HepG2 (cell line): Measurements from ENCODE around the gene DPP7. TPM values are rescaled to one million over a fixed set of nuclear protein-coding genes. Genes with fewer than 3 reads are reported as not detected.
A peak's percentile ranks its signal among the peaks of the same experiment; 100 is the strongest.

Experiments used
- ARID4A ChIP-seq: sonication (generic); formaldehyde crosslinking; IDR thresholded peaks from 2 replicates; pipeline ENCODE4 v1.5.0; 2020; ENCODE audit warnings: mild to moderate bottlenecking, missing genetic modification reagents, borderline replicate concordance
- ATF1 ChIP-seq: IDR thresholded peaks from 2 replicates; pipeline ENCODE4 v1.6.1; 2016; ENCODE audit warnings: mild to moderate bottlenecking, control low read depth
- ATRX ChIP-seq: sonication (generic); formaldehyde crosslinking; IDR thresholded peaks from 2 replicates; pipeline ENCODE4 v1.4.0; 2020; ENCODE audit warnings: missing genetic modification reagents, borderline replicate concordance
- CBX5 ChIP-seq: sonication (generic); formaldehyde crosslinking; IDR thresholded peaks from 2 replicates; pipeline ENCODE4 v1.4.0; 2020; ENCODE audit warnings: missing genetic modification reagents, borderline replicate concordance
- CTCF ChIP-seq: sonication (generic); formaldehyde crosslinking; IDR thresholded peaks from 2 replicates; pipeline ENCODE4 v1.5.0; 2020; ENCODE audit warnings: mild to moderate bottlenecking, missing genetic modification reagents, moderate library complexity
- ETV5 ChIP-seq: IDR thresholded peaks from 2 replicates; pipeline ENCODE4 v1.6.1; 2018; ENCODE audit warnings: missing biosample characterization, missing genetic modification reagents, inconsistent platforms, borderline replicate concordance
- HCFC1 ChIP-seq: fragments of 150-350 bp; IDR thresholded peaks from 2 replicates; pipeline ENCODE4 v1.6.1; 2014; ENCODE audit warnings: low read depth, low read length
- HINFP ChIP-seq: sonication (generic); formaldehyde crosslinking; IDR thresholded peaks from 2 replicates; pipeline ENCODE4 v1.4.0; 2020; ENCODE audit warnings: low read depth, mild to moderate bottlenecking, missing genetic modification reagents
- HNRNPUL1 ChIP-seq: fragments of 200-400 bp; formaldehyde crosslinking; IDR thresholded peaks from 2 replicates; pipeline ENCODE4 v1.6.1; 2017; ENCODE audit warnings: low read depth, mild to moderate bottlenecking, low read length, moderate library complexity
- MED1 ChIP-seq: sonication (generic); formaldehyde crosslinking; IDR thresholded peaks from 2 replicates; pipeline ENCODE4 v1.4.0; 2020; ENCODE audit warnings: missing genetic modification reagents
- NCOA2 ChIP-seq: sonication (generic); formaldehyde crosslinking; IDR thresholded peaks from 2 replicates; pipeline ENCODE4 v1.8.0; 2022; ENCODE audit warnings: inconsistent platforms
- SRSF1 ChIP-seq: fragments of 200-400 bp; formaldehyde crosslinking; optimal IDR thresholded peaks from 2 replicates; pipeline ENCODE3; 2017; ENCODE audit warnings: mild to moderate bottlenecking, low read depth, low read length, moderate library complexity
- TOE1 ChIP-seq: sonication (generic); formaldehyde crosslinking; IDR thresholded peaks from 2 replicates; pipeline ENCODE4 v1.4.0; 2020; ENCODE audit warnings: mild to moderate bottlenecking, missing genetic modification reagents
- TRIM24 ChIP-seq: sonication (generic); formaldehyde crosslinking; IDR thresholded peaks from 2 replicates; pipeline ENCODE4 v1.8.0; 2022; ENCODE audit warnings: mild to moderate bottlenecking, missing genetic modification reagents
- ZBTB46 ChIP-seq: sonication (generic); formaldehyde crosslinking; IDR thresholded peaks from 2 replicates; pipeline ENCODE4 v1.4.0; 2020; ENCODE audit warnings: mild to moderate bottlenecking, missing genetic modification reagents, borderline replicate concordance
- ZFP90 ChIP-seq: sonication (generic); formaldehyde crosslinking; IDR thresholded peaks from 2 replicates; pipeline ENCODE4 v1.8.0; 2022; ENCODE audit warnings: missing genetic modification reagents, mild to moderate bottlenecking, inconsistent platforms, borderline replicate concordance
- ZNF615 ChIP-seq: sonication (generic); formaldehyde crosslinking; IDR thresholded peaks from 2 replicates; pipeline ENCODE4 v1.5.0; 2020; ENCODE audit warnings: mild to moderate bottlenecking, missing genetic modification reagents, borderline replicate concordance
- polyA plus RNA-seq, 8 experiments: library from polyadenylated mRNA; depleted of rRNA in 3 of 8; stranded (reverse) in 7 of 8; unstranded in 1 of 8; fragments of >200 nt; fragmentation: Illumina TruSeq in 4 of 8; extraction: Trizol in 4 of 8; gene quantifications; 2 replicates each; pipeline versions ENCODE4 v1.2.1 to v1.2.3, GENCODE V29; 2011 to 2016; ENCODE audit warnings: low read depth in 4 of 8, missing spikeins in 1 of 8, mixed read lengths in 1 of 8; ENCODE audit not compliant: insufficient read depth in 1 of 8
- total RNA-seq, 5 experiments: library from RNA; depleted of rRNA; stranded (reverse); fragments of >200 nt; fragmentation: Illumina TruSeq; extraction: Trizol; gene quantifications; 2 replicates each; pipeline ENCODE4 v1.2.3, GENCODE V29; 2016; ENCODE audit warnings: low read depth in 1 of 5
- TF ChIP-seq, protein P1 (sequence below): sonication (generic); formaldehyde crosslinking; IDR thresholded peaks from 2 replicates; pipeline ENCODE4 v1.9.0; 2021; ENCODE audit warnings: missing genetic modification reagents, mild to moderate bottlenecking, borderline replicate concordance

Gene DPP7
- total and polyA plus RNA-seq, 2 of the 13 experiments (the other 11 are each of a cell fraction or from before 2014, with no cell fraction given), result 1.2 to 4.5 TPM

DNA sequence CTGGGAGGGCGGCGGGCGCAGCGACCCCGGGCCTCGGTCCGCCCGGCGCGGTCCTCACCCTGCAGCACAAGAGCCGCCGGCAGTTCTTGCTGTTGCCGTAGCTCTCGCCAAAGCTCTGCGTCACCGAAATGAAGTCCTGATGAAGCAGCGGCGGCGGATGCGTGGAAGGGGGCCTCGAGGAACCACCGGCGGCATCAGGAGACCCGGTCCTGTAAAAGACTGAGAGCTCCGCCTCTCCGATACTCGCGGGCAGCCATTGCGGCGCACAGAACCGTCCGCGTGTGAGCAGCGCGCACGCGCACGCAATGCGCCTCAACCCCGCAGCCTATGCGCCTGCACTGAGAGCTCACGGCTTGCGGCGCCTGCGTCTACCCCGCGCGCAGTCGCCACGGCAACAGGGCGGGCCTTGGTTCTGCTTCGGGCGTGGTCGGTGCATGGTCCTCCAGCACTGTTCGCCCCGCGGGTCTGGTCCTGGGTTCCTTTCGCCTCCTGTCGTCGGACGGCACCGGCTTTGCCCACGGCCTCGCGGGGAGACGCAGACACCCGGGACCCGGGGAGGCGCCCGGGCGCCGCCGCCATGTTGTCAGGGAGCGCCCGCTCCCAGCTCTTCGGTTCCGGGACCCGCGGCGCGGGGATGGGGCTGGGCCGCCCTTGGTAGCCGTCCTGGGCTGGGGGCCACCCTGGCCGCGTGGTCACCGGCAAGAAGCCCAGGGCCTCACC, 15.1 kb upstream of the DPP7 start (continued):
- TF ChIP-seq ZFP90 (CRISPR knock-in tag) (no peak), ZNF615 (CRISPR knock-in tag) (no peak), MED1 (CRISPR knock-in tag) (peak; percentile 73), TOE1 (no peak), ATRX (CRISPR knock-in tag) (no peak), HCFC1 (no peak), ATF1 (CRISPR knock-in tag) (no peak), CBX5 (no peak; the same call in 1 of the 2 replicates), TRIM24 (CRISPR knock-in tag) (no peak), CTCF (CRISPR knock-in tag) (no peak; the same call in 1 of the 2 replicates), ZBTB46 (CRISPR knock-in tag) (no peak), SRSF1 (no peak), ARID4A (CRISPR knock-in tag) (peak; percentile 93; the same call in 1 of the 2 replicates), ETV5 (peak; percentile 10; the same call in 1 of the 2 replicates), HINFP (CRISPR knock-in tag) (peak; percentile 68; the same call in 1 of the 2 replicates), HNRNPUL1 (no peak), NCOA2 (0 out of 2 replicates have a peak, but pooled peaks have one; percentile 29)
- TF ChIP-seq, protein P1, sequence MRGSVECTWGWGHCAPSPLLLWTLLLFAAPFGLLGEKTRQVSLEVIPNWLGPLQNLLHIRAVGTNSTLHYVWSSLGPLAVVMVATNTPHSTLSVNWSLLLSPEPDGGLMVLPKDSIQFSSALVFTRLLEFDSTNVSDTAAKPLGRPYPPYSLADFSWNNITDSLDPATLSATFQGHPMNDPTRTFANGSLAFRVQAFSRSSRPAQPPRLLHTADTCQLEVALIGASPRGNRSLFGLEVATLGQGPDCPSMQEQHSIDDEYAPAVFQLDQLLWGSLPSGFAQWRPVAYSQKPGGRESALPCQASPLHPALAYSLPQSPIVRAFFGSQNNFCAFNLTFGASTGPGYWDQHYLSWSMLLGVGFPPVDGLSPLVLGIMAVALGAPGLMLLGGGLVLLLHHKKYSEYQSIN (CRISPR knock-in tag), result no peak
